WTC11 (cell line): ENCODE data around the gene KCNC3.

Experiments used
- ATF2 ChIP-seq: sonication (generic); formaldehyde crosslinking; IDR thresholded peaks from 2 replicates; pipeline ENCODE4 v1.8.1; 2022; ENCODE audit warnings: low read depth, missing genetic modification reagents, borderline replicate concordance
- CTCF ChIP-seq: fragments of 200-600 bp; IDR thresholded peaks from 2 replicates; pipeline ENCODE4 v1.8.0; 2022; ENCODE audit warnings: antibody characterized with exemption
- FOXK1 ChIP-seq: sonication (generic); formaldehyde crosslinking; IDR thresholded peaks from 2 replicates; pipeline ENCODE4 v1.8.0; 2022; ENCODE audit warnings: mild to moderate bottlenecking, moderate library complexity, missing genetic modification reagents
- IRF2 ChIP-seq: sonication (generic); formaldehyde crosslinking; IDR thresholded peaks from 2 replicates; pipeline ENCODE4 v1.8.0; 2022; ENCODE audit warnings: low read depth, missing genetic modification reagents, borderline replicate concordance
- MYBL2 ChIP-seq: sonication (generic); formaldehyde crosslinking; IDR thresholded peaks from 2 replicates; pipeline ENCODE4 v1.8.1; 2023; ENCODE audit warnings: mild to moderate bottlenecking, moderate library complexity, missing genetic modification reagents
- SP1 ChIP-seq: sonication (generic); formaldehyde crosslinking; conservative IDR thresholded peaks from 2 replicates; pipeline ENCODE4 v1.8.1; 2022; ENCODE audit warnings: missing genetic modification reagents

DNA sequence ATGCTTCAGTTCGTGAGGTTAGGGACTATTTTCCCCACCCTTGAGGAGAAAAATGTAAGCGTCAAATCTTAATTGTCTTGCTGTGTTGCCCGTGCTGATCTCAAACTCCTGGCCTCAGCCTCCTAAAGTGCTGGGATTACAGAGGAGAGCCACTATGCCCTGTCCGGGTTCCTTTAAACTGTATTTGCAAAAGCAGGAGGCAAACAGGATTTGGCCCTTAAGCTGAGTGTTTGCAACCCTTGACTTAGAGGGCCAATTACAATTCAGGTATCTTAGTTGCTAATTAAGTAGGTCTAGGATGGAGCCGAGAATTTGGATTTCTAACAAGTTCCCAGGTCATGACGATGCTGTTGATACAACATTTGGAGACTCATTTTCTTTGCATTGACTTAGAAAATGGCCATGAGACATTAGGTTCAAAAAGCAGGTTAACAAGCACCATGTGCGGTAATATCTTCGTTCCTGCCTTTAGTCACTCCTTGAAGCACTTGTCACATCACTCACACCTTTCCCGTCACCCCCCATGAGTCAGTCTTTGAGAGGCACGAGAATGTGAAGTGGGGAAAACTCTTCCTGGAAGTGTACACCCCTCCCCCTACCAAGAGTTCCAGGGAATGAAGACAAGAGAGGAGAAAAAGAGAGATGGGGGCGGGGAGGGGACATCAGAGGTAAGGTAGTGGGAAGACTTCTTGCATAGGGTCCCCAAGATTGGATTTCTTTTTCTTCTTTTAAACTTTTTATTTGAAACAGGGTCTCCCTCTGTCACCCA lies 33.7 kb upstream of the KCNC3 start:
- TF ChIP-seq CTCF (no peak), SP1 (CRISPR knock-in tag) (no peak), IRF2 (no peak), MYBL2 (CRISPR knock-in tag) (no peak), FOXK1 (CRISPR knock-in tag) (no peak), ATF2 (CRISPR knock-in tag) (no peak)
